ENCODE results near the gene SMIM44.
"Not testable (repeated sequence)": the region's sequence is repeated elsewhere in the genome, so short reads cannot be mapped to it uniquely, and the experiment has no call there.

The SMIM44 gene

DNA sequence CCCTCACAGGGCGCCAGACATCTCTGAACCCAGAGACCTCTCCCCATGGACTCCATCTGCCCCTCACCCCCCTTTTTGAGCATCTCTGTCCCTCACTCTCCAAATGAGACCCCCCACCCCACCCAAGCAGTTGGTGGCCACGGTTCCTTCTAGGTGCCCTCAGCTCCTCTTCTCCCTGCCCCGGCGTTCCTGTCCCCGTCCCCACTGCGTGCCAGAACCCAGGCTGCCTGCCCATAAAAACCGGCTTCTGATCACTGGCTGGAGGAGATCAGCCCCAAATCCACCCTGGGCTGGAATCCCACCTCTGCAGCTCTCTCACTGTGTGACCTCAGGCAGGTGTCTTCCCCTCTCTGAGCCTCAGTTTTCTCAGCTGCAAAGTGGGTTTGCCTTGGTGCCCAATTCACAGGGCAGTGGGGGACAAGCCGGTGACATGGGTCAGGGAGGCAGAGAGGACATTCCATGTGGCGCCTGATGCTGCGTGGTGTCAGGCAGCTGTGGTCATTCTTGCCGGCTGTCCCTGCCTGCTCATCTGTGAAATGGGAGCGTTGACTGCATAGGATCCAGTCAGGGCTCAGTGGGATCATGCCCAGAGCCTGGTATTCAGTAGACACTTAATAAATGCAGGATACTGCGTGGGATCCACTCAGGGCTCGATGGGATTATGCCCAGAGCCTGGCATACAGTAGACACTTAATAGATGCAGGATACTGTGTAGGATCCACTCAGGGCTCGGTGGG is 28.4 kb downstream of the SMIM44 start:
- Histone ChIP-seq H3K27ac (ENCODE audit: low read depth, low read length, poor library complexity, severe bottlenecking) (no peak overlapping the region), H3K9me2 (ENCODE audit: low read depth, low read length) (no peaks in the 10 kb centered on the region), H3K27me3 (ENCODE audit: insufficient read depth, low read length) (no peaks in the 10 kb centered on the region), H3K9me3 (ENCODE audit: low read length) (no peaks in the 10 kb centered on the region), H3K79me2 (ENCODE audit: insufficient read depth, low read length) (no peaks in the 10 kb centered on the region), H3K4me1 (ENCODE audit: insufficient read depth, low read length, severe bottlenecking) (no peaks in the 10 kb centered on the region), H4K20me1 (ENCODE audit: insufficient read depth, low read length) (no peaks in the 10 kb centered on the region), H3K4me2 (ENCODE audit: low read length) (no peak overlapping the region), H3K36me3 (ENCODE audit: insufficient read depth, low read length) (no peaks in the 10 kb centered on the region; the same call in 1 of the 2 replicates), H3K4me3 (ENCODE audit: low read depth, low read length, poor library complexity, severe bottlenecking) (no peak overlapping the region), H3K9ac (ENCODE audit: low read length) (no peak overlapping the region), H3F3A (ENCODE audit: insufficient read depth, low read length) (no peaks in the 10 kb centered on the region), H2AFZ (ENCODE audit: low read length) (no peak overlapping the region)
- no peak for TF ChIP-seq CTCF (IDR thresholded peaks at IDR 0.05; ENCODE audit: low read length)
- no peak for TF ChIP-seq EZH2 (IDR thresholded peaks at IDR 0.05; ENCODE audit: borderline replicate concordance, low read length)

- no peak for TF ChIP-seq EZH2 (IDR thresholded peaks at IDR 0.05; ENCODE audit: borderline replicate concordance, low read length)
- no peak for TF ChIP-seq CTCF (IDR thresholded peaks at IDR 0.05; ENCODE audit: low read length)
- H3K9me2 ChIP-seq (ENCODE audit: low read depth, low read length), result no peaks in the 10 kb centered on the region
- H3K79me2 ChIP-seq (ENCODE audit: insufficient read depth, low read length), result no peaks in the 10 kb centered on the region
- no peaks in the 10 kb centered on the region; the same call in 1 of the 2 replicates for H3K36me3 ChIP-seq (ENCODE audit: insufficient read depth, low read length)
- H3K27me3 ChIP-seq (ENCODE audit: insufficient read depth, low read length), result no peaks in the 10 kb centered on the region
- no peaks in the 10 kb centered on the region for H3K4me1 ChIP-seq (ENCODE audit: insufficient read depth, low read length, severe bottlenecking)
- no peak overlapping the region for H3K4me2 ChIP-seq (ENCODE audit: low read length)
- no peaks in the 10 kb centered on the region for H3K9me3 ChIP-seq (ENCODE audit: low read length)
- no peak overlapping the region for H2AFZ ChIP-seq (ENCODE audit: low read length)
- H4K20me1 ChIP-seq (ENCODE audit: insufficient read depth, low read length), result no peaks in the 10 kb centered on the region
- no peak overlapping the region for H3K27ac ChIP-seq (ENCODE audit: low read depth, low read length, poor library complexity, severe bottlenecking)
- H3F3A ChIP-seq (ENCODE audit: insufficient read depth, low read length), result no peaks in the 10 kb centered on the region
- H3K9ac ChIP-seq (ENCODE audit: low read length), result no peak overlapping the region
- H3K4me3 ChIP-seq (ENCODE audit: low read depth, low read length, poor library complexity, severe bottlenecking), result no peak overlapping the region
Observed at GRCh38 chr19:3453840-3454239, 29.4 kb downstream of the SMIM44 start.

- not testable (repeated sequence) for H2AFZ ChIP-seq (ENCODE audit: low read length)
Observed at GRCh38 chr19:3452942-3453214, 30.4 kb downstream of the SMIM44 start.

More at GRCh38 chr19:3452942-3453214, 30.4 kb downstream of the SMIM44 start:
- H3K4me2 ChIP-seq (ENCODE audit: low read length); H3K36me3 ChIP-seq (ENCODE audit: insufficient read depth, low read length); H3K4me1 ChIP-seq (ENCODE audit: insufficient read depth, low read length, severe bottlenecking); H3K9me3 ChIP-seq (ENCODE audit: low read length); H3K9ac ChIP-seq (ENCODE audit: low read length); H3K9me2 ChIP-seq (ENCODE audit: low read depth, low read length); H3K79me2 ChIP-seq (ENCODE audit: insufficient read depth, low read length); H3K27ac ChIP-seq (ENCODE audit: low read depth, low read length, poor library complexity, severe bottlenecking); H4K20me1 ChIP-seq (ENCODE audit: insufficient read depth, low read length); H3K27me3 ChIP-seq (ENCODE audit: insufficient read depth, low read length); H3F3A ChIP-seq (ENCODE audit: insufficient read depth, low read length); H3K4me3 ChIP-seq (ENCODE audit: low read depth, low read length, poor library complexity, severe bottlenecking): not testable (repeated sequence)

All from OCI-LY1 (cell line).